Measurements from ENCODE around the gene MTMR10.

GRCh38 chr15:31020542-31020941 is 29.1 kb upstream of the MTMR10 start:
- TF ChIP-seq, protein P1, sequence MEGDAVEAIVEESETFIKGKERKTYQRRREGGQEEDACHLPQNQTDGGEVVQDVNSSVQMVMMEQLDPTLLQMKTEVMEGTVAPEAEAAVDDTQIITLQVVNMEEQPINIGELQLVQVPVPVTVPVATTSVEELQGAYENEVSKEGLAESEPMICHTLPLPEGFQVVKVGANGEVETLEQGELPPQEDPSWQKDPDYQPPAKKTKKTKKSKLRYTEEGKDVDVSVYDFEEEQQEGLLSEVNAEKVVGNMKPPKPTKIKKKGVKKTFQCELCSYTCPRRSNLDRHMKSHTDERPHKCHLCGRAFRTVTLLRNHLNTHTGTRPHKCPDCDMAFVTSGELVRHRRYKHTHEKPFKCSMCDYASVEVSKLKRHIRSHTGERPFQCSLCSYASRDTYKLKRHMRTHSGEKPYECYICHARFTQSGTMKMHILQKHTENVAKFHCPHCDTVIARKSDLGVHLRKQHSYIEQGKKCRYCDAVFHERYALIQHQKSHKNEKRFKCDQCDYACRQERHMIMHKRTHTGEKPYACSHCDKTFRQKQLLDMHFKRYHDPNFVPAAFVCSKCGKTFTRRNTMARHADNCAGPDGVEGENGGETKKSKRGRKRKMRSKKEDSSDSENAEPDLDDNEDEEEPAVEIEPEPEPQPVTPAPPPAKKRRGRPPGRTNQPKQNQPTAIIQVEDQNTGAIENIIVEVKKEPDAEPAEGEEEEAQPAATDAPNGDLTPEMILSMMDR (conservative IDR thresholded peaks at IDR 0.05) = no peak
- no peak for TF ChIP-seq ZFX (IDR thresholded peaks at IDR 0.05)
